IPS DF 6.9 (cell line): ENCODE data around the gene SLC11A2.
A peak's percentile ranks its signal among the peaks of the same experiment; 100 is the strongest.
"Not testable (repeated sequence)": the region's sequence is repeated elsewhere in the genome, so short reads cannot be mapped to it uniquely, and the experiment has no call there.

Source experiments
- DNase-seq: peaks from one replicate; pipeline ENCODE4 v3.0.0-alpha.2; 2013; ENCODE audit warnings: low read depth, low spot score
- H3K27ac ChIP-seq: one replicate; pipeline ENCODE4 v1.5.1; 2013; ENCODE audit warnings: low read length, control low read depth
- H3K27me3 ChIP-seq: 2 replicates; pipeline ENCODE4 v1.6.1; 2013; ENCODE audit warnings: mild to moderate bottlenecking, low read length; ENCODE audit not compliant: control insufficient read depth, insufficient read depth
- H3K36me3 ChIP-seq: 2 replicates; pipeline ENCODE4 v1.6.1; 2013; ENCODE audit warnings: low read length; ENCODE audit not compliant: control insufficient read depth, insufficient read depth
- H3K4me1 ChIP-seq: 2 replicates; pipeline ENCODE4 v1.6.1; 2013; ENCODE audit warnings: low read length; ENCODE audit not compliant: control insufficient read depth, insufficient read depth
- H3K4me3 ChIP-seq: 2 replicates; pipeline ENCODE4 v1.5.1; 2013; ENCODE audit warnings: mild to moderate bottlenecking, low read length
- H3K9me3 ChIP-seq: 2 replicates; pipeline ENCODE4 v1.6.1; 2013; ENCODE audit warnings: low read length, inconsistent platforms; ENCODE audit not compliant: control insufficient read depth, insufficient read depth
- WGBS: extraction: QIAGEN DNeasy Blood & Tissue Kit; methylation state at CpG from one replicate; pipeline ENCODE4 v1.1.7; 2013; ENCODE audit warnings: mixed read lengths, missing lambda C conversion rate; ENCODE audit not compliant: insufficient read length, insufficient coverage; 5-methylcytosine and 5-hydroxymethylcytosine counted together

SLC11A2 gene

DNA sequence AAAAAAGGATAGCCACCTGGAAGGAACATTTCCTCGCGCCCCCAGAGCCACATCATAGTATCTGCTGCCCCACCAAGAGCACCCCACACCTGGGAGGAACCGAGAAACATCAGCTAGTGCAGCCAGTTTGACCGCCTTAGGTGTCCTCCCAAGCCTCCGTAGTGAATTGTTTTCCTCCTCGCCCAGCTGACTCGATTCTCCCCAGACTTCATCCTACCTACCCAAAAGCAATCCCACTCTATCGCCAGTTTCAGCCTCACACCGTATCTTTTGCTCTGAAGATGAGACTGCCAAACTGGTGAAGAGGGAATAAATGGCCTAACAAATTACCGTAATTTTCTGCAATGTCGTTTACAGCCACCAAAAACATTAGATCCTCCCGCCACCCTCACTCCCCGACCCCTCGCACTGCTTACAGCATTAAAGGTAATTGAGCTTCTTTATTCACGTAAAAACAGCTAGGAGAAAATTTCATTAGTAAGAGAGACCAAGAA, 1.2 kb upstream of the SLC11A2 start:
- Histone ChIP-seq H3K4me3 (no peak overlapping the region), H3K4me1 (no peaks in the 10 kb centered on the region), H3K9me3 (no peaks in the 10 kb centered on the region), H3K36me3 (no peaks in the 10 kb centered on the region), H3K27ac (no peak overlapping the region), H3K27me3 (no peaks in the 10 kb centered on the region)
- DNase-seq = no peak
- no CpG with 5 or more reads among the region's 15 CpGs for WGBS

DNA sequence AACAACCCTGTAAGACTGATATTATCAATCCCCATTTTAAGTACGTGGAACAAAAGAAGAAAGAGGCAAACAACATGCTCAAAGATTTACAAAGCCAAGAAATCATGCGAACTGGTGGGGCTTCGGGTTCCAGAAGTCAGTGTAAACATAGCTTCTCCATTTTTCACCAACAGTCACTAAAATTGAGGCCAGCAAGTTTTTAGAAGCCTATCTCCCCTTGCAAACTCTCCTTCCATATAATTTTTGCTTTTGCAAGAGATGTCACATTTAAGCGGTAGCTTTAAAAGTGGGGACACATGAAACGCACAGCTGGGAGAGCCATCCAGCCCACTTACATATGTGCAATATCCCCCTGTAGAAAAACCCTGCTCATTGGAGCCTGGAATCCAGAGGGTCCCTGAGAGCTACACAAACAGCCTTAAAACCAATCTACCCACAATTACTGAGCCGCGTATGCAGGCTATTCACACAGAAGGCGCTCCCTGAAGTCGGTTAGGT, 797 bp downstream of the SLC11A2 start:
- no peaks in the 10 kb centered on the region for H3K36me3 ChIP-seq
- H3K4me1 ChIP-seq = no peaks in the 10 kb centered on the region
- no peak for DNase-seq
- no peaks in the 10 kb centered on the region for H3K9me3 ChIP-seq
- peak overlapping the region; percentile 71; the same call in 1 of the 2 replicates for H3K4me3 ChIP-seq
- WGBS = no CpG with 5 or more reads among the region's 9 CpGs
- H3K27me3 ChIP-seq = no peaks in the 10 kb centered on the region
- H3K27ac ChIP-seq = no peak overlapping the region

DNA sequence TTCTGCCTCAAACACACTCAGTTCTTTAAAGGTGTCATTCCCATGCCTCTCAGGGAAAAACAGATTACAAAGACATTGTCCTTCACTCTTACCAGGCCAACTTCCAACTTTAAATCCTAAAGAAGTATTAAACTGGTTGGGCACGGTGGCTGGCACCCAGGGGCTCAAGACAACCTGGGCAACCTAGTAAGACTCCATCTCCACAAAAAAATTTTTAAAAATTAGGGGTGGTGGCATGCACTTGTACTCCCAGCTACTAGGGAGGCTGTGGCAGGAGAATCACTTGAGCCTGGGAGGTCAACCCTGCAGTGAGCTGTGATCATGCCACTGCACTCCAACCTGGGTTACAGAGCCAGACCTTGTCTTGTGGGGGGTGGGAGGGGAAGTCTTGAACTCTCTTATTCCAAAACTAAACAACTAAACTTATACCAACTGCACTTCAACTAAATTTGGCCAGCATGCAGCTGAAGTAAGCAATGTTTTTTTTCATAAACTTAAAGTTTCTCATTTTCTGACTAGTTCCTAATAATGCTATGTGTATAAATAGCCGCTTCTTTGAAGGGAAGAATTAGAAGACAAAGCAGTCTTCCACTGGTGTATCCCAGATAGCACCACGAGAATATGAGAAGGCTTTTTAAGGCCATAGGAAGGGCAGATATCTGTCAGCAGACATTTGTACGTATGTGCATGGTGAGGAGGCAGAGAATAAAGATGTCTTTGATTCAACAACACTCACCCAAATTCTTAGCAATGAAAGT, 2.4 kb downstream of the SLC11A2 start:
- no peak for DNase-seq
- Histone ChIP-seq H3K27ac (no peak overlapping the region), H3K4me3 (no peak overlapping the region), H3K27me3 (no peaks in the 10 kb centered on the region), H3K9me3 (no peaks in the 10 kb centered on the region), H3K4me1 (no peaks in the 10 kb centered on the region), H3K36me3 (no peaks in the 10 kb centered on the region)
- WGBS = no CpG with 5 or more reads among the region's 4 CpGs

DNA sequence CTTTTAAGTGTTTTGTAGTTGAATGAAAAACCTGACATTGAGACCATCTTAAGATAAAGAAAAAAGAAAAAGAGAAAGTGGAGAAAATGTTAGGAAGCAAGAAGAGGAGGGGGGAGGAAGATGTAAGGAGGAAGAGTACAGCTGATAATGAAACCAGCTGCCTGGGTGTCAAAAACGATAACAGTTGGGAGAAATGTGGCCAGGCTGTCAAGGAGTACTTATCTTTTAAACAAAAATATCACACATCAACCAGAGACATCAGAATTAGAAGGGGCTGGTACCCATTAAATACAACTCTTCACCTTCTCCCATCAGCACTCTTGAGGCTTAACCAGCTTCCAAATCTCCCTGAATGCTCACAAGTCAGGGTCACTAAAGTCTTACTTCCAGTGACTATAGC, 4.5 kb downstream of the SLC11A2 start:
- Histone ChIP-seq H3K27me3 (no peaks in the 10 kb centered on the region), H3K4me3 (no peak overlapping the region), H3K9me3 (no peaks in the 10 kb centered on the region), H3K4me1 (no peaks in the 10 kb centered on the region), H3K36me3 (no peaks in the 10 kb centered on the region), H3K27ac (no peak overlapping the region)
- WGBS = no CpG with 5 or more reads among the region's 1 CpG
- DNase-seq = no peak

DNA sequence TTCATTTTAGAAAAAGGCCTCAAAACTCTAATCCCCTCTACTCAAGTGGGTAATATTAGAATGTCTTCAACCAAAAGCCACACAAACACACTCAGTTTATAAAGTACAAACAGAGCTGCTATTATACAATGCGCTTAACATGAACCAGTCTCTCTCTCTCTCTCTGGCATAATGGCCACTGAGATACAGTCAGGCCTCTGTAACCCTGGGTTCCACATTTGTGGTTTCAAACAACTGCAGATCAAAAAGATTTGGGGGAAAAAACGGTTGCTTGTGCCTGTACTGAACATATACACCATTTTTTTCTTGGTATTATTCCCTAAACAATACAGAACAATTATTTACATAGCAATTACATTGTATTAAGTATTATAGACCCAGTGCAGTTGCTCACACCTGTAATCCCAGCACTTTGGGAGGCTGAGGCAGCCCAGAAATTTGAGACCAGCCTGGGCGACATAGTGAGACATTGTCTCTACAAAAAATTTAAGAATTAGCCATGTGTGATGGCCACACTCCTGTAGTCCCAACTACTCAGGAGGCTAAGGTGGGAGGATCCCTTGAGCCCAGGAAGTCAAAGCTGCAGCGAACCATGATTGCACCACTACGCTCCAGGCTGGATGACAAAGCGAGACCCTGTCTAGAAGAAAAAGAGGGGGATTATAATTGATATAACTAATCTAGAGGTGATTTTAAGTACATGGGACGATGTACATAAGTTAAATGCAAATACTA, 5.6 kb downstream of the SLC11A2 start:
- Histone ChIP-seq H3K9me3 (no peaks in the 10 kb centered on the region), H3K4me3 (no peak overlapping the region), H3K36me3 (no peaks in the 10 kb centered on the region), H3K27ac (no peak overlapping the region), H3K4me1 (no peaks in the 10 kb centered on the region), H3K27me3 (no peaks in the 10 kb centered on the region)
- no CpG with 5 or more reads among the region's 7 CpGs for WGBS
- DNase-seq = no peak

DNA sequence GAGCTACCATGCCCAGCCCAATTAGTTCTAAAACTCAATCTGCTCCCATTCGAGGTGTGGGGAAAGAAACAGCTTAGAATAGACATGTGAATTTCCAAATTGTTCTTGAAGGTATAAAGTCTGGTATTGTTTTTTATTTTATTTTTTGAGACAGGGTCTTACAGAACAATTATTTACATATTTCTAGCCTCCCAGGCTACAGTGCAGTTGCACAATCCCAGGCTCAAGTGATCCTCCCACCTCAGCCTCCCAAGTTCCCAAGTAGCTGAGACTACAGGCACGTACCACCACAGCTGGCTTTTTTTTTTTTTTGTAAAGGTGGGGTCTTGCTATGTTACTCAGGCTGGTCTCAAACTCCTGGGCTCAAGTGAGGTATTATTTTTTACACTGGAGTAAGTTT, 6.3 kb downstream of the SLC11A2 start:
- H3K36me3 ChIP-seq = no peaks in the 10 kb centered on the region
- H3K27me3 ChIP-seq = no peaks in the 10 kb centered on the region
- no peaks in the 10 kb centered on the region for H3K9me3 ChIP-seq
- WGBS = no CpG with 5 or more reads among the region's 2 CpGs
- H3K4me1 ChIP-seq = no peaks in the 10 kb centered on the region
- DNase-seq = no peak
- H3K4me3 ChIP-seq = no peak overlapping the region
- H3K27ac ChIP-seq = no peak overlapping the region

DNA sequence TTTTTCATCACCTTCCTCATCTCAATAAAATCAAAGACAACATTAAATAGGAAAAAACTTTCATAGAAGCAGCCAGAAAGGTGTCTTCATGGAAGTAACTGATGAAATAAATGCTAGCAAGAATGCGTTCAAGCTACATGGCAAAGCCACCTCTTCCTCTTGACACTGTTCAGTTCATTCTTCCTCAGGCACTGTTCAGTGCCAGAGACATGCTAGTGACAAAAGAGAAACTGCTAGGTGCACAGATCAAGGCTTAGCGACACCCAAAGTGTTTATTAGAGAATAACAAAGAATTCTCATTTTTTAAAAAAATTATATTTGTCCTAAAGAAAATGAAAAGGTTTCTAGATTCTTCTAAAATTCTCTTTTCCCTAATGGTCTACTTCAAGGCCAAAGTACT, 7.2 kb downstream of the SLC11A2 start:
- Histone ChIP-seq H3K27ac (no peak overlapping the region), H3K4me1 (no peaks in the 10 kb centered on the region), H3K9me3 (no peaks in the 10 kb centered on the region), H3K36me3 (no peaks in the 10 kb centered on the region), H3K27me3 (no peaks in the 10 kb centered on the region), H3K4me3 (no peak overlapping the region)
- no CpG with 5 or more reads among the region's 2 CpGs for WGBS
- DNase-seq = no peak

DNA sequence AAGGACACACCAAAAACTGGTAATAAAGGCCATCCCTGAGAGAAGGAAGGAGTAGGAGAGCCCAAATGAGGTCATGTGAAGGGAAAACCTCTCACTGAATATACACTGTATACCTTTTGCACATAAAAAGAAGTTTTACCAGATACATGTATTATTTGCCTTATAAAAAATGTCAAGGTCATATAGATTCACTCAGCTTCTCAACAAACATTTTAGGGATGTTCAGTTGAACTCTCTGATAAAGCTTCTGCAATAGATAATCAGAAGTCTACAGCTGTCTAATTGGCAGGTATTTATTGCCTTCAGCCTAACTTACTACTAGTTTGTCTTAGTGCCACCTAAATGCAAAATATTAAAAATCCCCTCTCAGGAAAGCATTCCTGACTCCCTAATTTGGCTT, 8.7 kb downstream of the SLC11A2 start:
- H3K36me3 ChIP-seq = no peaks in the 10 kb centered on the region
- DNase-seq = no peak
- no peaks in the 10 kb centered on the region for H3K4me1 ChIP-seq
- no peaks in the 10 kb centered on the region for H3K27me3 ChIP-seq
- no peaks in the 10 kb centered on the region for H3K9me3 ChIP-seq
- no peak overlapping the region for H3K27ac ChIP-seq
- no peak overlapping the region for H3K4me3 ChIP-seq

DNA sequence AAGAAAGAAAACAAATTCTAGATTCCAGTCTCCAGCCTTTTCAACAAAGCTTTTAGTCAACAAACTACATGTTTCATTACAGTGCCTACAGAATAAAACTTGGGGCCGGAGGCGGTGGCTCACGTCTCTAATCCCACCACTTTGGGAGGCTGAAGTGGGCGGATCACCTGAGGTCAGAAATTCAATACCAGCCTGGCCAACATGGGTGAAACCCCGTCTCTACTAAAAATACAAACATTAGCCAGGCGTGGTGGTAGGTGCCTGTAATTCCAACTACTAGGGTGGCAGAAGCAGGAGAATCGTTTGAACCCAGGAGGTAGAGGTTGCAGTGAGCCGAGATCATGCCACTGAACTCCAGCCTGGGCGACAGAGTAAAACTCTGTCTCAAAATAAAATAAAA, 11.7 kb downstream of the SLC11A2 start:
- not testable (repeated sequence) for H3K27me3 ChIP-seq

DNA sequence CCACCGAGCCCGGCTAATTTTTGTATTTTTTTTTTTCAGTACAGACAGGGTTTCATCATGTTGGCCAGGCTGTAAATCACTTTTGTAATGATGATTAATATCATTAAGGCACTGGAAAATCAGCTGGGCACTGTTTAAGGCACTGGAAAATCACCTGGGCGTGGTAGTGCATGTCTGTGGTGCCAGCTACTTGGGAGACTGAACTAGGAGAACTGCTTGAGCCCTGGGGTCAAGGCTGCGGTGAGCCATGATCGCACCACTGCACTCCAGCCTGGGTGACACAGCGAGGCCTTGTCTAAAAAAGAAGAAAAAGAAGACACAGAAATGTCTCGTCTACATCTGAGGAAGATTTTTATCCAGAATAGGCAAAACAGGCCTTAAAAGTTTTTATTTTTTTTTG, 12.7 kb downstream of the SLC11A2 start:
- WGBS = no CpG with 5 or more reads among the region's 7 CpGs
- no peaks in the 10 kb centered on the region for H3K9me3 ChIP-seq
- no peak overlapping the region for H3K4me3 ChIP-seq
- H3K36me3 ChIP-seq = no peaks in the 10 kb centered on the region
- no peaks in the 10 kb centered on the region for H3K4me1 ChIP-seq
- no peaks in the 10 kb centered on the region for H3K27me3 ChIP-seq
- no peak for DNase-seq
- no peak overlapping the region for H3K27ac ChIP-seq

More for the DNA sequence above, 11.7 kb downstream of the SLC11A2 start:
- not testable (repeated sequence) for H3K4me3 ChIP-seq, H3K4me1 ChIP-seq, H3K9me3 ChIP-seq, H3K27ac ChIP-seq, DNase-seq, H3K36me3 ChIP-seq
- no CpG with 5 or more reads among the region's 9 CpGs for WGBS
